Loucy (cell line): ENCODE measurements around the gene TRIM39.

ENCODE experiments used
- H2AFZ ChIP-seq: fragments of 200-600 bp; sonication (generic); 2 replicates; pipeline ENCODE4 v1.6.0; 2016; ENCODE audit warnings: antibody characterized with exemption, mild to moderate bottlenecking, low read length, moderate library complexity
- H3F3A ChIP-seq: fragments of 200-600 bp; 2 replicates; pipeline ENCODE4 v1.6.0; 2016; ENCODE audit warnings: antibody characterized with exemption, low read depth, mild to moderate bottlenecking
- H3K27me3 ChIP-seq: fragments of 200-600 bp; sonication (generic); 2 replicates; pipeline ENCODE4 v1.6.1; 2014; ENCODE audit warnings: low read length, mild to moderate bottlenecking; ENCODE audit not compliant: insufficient read depth, poor library complexity, severe bottlenecking
- H3K36me3 ChIP-seq: fragments of 200-600 bp; sonication (generic); 2 replicates; pipeline ENCODE4 v1.6.1; 2016; ENCODE audit warnings: low read length; ENCODE audit not compliant: insufficient read depth
- H3K4me1 ChIP-seq: fragments of 200-600 bp; sonication (generic); 2 replicates; pipeline ENCODE4 v1.5.1; 2014; ENCODE audit warnings: low read length, mild to moderate bottlenecking; ENCODE audit not compliant: insufficient read depth, poor library complexity, severe bottlenecking
- H3K4me2 ChIP-seq: fragments of 200-600 bp; sonication (generic); 2 replicates; pipeline ENCODE4 v1.6.0; 2014; ENCODE audit warnings: antibody characterized with exemption, low read length, low read depth, mild to moderate bottlenecking; ENCODE audit not compliant: poor library complexity, severe bottlenecking
- H3K4me3 ChIP-seq: fragments of 200-600 bp; sonication (generic); 2 replicates; pipeline ENCODE4 v1.5.1; 2014; ENCODE audit warnings: low read length, mild to moderate bottlenecking, mixed read lengths; ENCODE audit not compliant: poor library complexity, severe bottlenecking
- H3K79me2 ChIP-seq: fragments of 200-600 bp; sonication (generic); 2 replicates; pipeline ENCODE4 v1.6.1; 2014; ENCODE audit warnings: low read length; ENCODE audit not compliant: insufficient read depth
- H3K9ac ChIP-seq: fragments of 200-600 bp; sonication (generic); 2 replicates; pipeline ENCODE4 v1.6.0; 2014; ENCODE audit warnings: mild to moderate bottlenecking, low read depth, low read length, moderate library complexity; ENCODE audit not compliant: poor library complexity, severe bottlenecking
- H3K9me2 ChIP-seq: fragments of 200-600 bp; sonication (generic); replicated peaks from 2 replicates; pipeline ENCODE4 v1.6.1; 2016; ENCODE audit warnings: low read depth, low read length, mixed read lengths
- H3K9me3 ChIP-seq: fragments of 200-600 bp; sonication (generic); 2 replicates; pipeline ENCODE4 v1.6.1; 2014; ENCODE audit warnings: mild to moderate bottlenecking, antibody characterized with exemption, low read length, low read depth; ENCODE audit not compliant: insufficient read depth
- H4K20me1 ChIP-seq: fragments of 200-600 bp; sonication (generic); 2 replicates; pipeline ENCODE4 v1.6.0; 2014; ENCODE audit warnings: antibody characterized with exemption, low read length, mild to moderate bottlenecking; ENCODE audit not compliant: insufficient read depth, poor library complexity, severe bottlenecking
- EZH2phosphoT487 ChIP-seq: fragments of 200-600 bp; IDR thresholded peaks from 2 replicates; pipeline ENCODE4 v1.6.1; 2018; ENCODE audit warnings: antibody characterized with exemption, mild to moderate bottlenecking, moderate library complexity, borderline replicate concordance
- TF ChIP-seq, protein P1 (sequence below): fragments of 200-600 bp; sonication (generic); conservative IDR thresholded peaks from 2 replicates; pipeline ENCODE4 v1.5.1; 2014; ENCODE audit warnings: mild to moderate bottlenecking, antibody characterized with exemption, low read length

The TRIM39 gene

DNA sequence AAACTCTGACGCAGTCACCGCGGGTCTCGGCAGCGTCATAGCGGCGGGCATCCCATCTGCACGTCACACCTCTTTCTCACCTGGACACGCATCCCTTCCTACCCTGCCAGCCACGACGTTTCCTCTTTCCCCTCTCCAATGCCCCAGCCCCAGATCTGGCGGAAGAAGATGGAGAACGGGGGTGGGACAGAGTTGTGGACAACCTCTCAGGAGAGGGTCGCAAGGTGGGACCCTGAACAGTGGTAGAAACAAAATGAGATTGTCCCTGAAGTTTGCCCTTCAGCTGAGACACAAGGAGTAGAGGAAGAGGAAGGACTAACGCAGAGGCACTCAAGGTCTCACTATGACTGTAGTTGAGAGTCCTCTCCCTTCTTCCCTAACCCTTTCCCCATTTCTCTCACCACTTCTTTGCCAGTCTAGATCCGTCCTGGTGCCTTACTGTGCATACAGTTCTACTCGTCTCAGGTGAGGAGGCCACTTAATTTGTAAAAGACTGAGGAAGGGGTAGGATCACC is 562 bp downstream of the TRIM39 start:
- Histone ChIP-seq H3K36me3 (no peaks in the 10 kb centered on the region; the same call in 1 of the 2 replicates), H3K27me3 (no peaks in the 10 kb centered on the region), H4K20me1 (peaks cover 38% of the 10 kb centered on the region), H3K9ac (peak overlapping the region; percentile 76), H3K4me3 (peak overlapping the region; percentile 87), H3K9me2 (no peaks in the 10 kb centered on the region), H3K9me3 (no peaks in the 10 kb centered on the region), H2AFZ (peak overlapping the region; percentile 92), H3K4me1 (peaks cover 30% of the 10 kb centered on the region), H3K4me2 (peak overlapping the region; percentile 90), H3K79me2 (peaks cover 45% of the 10 kb centered on the region), H3F3A (0 out of 2 replicates have a peak, but pooled peaks cover 2% of the 10 kb centered on the region)
- no peak for TF ChIP-seq EZH2phosphoT487
- TF ChIP-seq, protein P1, sequence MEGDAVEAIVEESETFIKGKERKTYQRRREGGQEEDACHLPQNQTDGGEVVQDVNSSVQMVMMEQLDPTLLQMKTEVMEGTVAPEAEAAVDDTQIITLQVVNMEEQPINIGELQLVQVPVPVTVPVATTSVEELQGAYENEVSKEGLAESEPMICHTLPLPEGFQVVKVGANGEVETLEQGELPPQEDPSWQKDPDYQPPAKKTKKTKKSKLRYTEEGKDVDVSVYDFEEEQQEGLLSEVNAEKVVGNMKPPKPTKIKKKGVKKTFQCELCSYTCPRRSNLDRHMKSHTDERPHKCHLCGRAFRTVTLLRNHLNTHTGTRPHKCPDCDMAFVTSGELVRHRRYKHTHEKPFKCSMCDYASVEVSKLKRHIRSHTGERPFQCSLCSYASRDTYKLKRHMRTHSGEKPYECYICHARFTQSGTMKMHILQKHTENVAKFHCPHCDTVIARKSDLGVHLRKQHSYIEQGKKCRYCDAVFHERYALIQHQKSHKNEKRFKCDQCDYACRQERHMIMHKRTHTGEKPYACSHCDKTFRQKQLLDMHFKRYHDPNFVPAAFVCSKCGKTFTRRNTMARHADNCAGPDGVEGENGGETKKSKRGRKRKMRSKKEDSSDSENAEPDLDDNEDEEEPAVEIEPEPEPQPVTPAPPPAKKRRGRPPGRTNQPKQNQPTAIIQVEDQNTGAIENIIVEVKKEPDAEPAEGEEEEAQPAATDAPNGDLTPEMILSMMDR = no peak

DNA sequence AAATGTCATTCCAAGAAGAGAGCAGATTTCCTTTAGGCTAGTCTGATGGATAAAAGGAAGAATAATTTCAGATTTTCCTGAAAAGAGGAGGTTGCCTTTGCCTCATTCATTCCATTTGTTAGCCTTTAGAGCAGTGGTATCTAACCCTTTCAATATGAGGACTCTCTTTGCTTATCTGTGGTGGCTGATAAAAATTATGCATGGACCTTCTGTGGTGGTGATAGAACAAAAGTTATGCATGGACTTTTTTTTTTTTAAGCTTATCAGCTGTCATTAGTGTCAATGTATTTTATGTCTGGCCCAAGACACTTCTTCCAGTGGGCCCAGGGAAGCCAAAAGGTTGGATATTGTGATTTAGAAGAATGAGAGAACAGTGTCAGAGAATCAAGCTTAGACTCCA is 1.7 kb downstream of the TRIM39 start:
- TF ChIP-seq, protein P1 = no peak
- no peak for TF ChIP-seq EZH2phosphoT487
- H3K79me2 ChIP-seq = peaks cover 34% of the 10 kb centered on the region
- no peak overlapping the region for H2AFZ ChIP-seq
- peaks cover 22% of the 10 kb centered on the region for H3K4me1 ChIP-seq
- H3K36me3 ChIP-seq = no peaks in the 10 kb centered on the region; the same call in 1 of the 2 replicates
- H4K20me1 ChIP-seq = peaks cover 27% of the 10 kb centered on the region
- no peaks in the 10 kb centered on the region for H3K9me2 ChIP-seq
- no peaks in the 10 kb centered on the region for H3K27me3 ChIP-seq
- peak overlapping the region; percentile 90 for H3K4me2 ChIP-seq
- 0 out of 2 replicates have a peak, but pooled peaks cover 2% of the 10 kb centered on the region for H3F3A ChIP-seq
- no peak overlapping the region for H3K4me3 ChIP-seq
- no peak overlapping the region for H3K9ac ChIP-seq
- no peaks in the 10 kb centered on the region for H3K9me3 ChIP-seq

DNA sequence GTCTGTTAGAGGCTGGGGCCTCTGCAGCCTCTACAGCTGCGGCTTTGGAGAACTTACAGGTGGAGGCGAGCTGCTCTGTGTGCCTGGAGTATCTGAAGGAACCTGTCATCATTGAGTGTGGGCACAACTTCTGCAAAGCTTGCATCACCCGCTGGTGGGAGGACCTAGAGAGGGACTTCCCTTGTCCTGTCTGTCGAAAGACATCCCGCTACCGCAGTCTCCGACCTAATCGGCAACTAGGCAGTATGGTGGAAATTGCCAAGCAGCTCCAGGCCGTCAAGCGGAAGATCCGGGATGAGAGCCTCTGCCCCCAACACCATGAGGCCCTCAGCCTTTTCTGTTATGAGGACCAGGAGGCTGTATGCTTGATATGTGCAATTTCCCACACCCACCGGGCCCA is 2.6 kb downstream of the TRIM39 start:
- Histone ChIP-seq H3K9ac (no peak overlapping the region), H3K4me2 (no peak overlapping the region), H2AFZ (no peak overlapping the region), H3K4me1 (peaks cover 18% of the 10 kb centered on the region), H3K27me3 (no peaks in the 10 kb centered on the region), H3K9me2 (no peaks in the 10 kb centered on the region), H3K9me3 (no peaks in the 10 kb centered on the region), H3K79me2 (peaks cover 24% of the 10 kb centered on the region), H3K36me3 (no peaks in the 10 kb centered on the region; the same call in 1 of the 2 replicates), H4K20me1 (peaks cover 17% of the 10 kb centered on the region), H3K4me3 (no peak overlapping the region), H3F3A (0 out of 2 replicates have a peak, but pooled peaks cover 2% of the 10 kb centered on the region)
- TF ChIP-seq, protein P1 = no peak
- no peak for TF ChIP-seq EZH2phosphoT487
